Epithelial cell of esophagus (primary cell): ENCODE measurements around the gene SCD.
A peak's percentile ranks its signal among the peaks of the same experiment; 100 is the strongest.

Experiments
- DNase-seq: peaks from one replicate; pipeline ENCODE4 v3.0.0; 2010; ENCODE audit warnings: low read depth
- H3K4me3 ChIP-seq: 2 replicates; pipeline ENCODE4 v1.5.1; 2011; ENCODE audit warnings: mild to moderate bottlenecking, low read length, control low read depth
- TF ChIP-seq, protein P1 (sequence below): IDR thresholded peaks from 2 replicates; pipeline ENCODE4 v1.5.1; 2011; ENCODE audit warnings: low read depth, mild to moderate bottlenecking, low read length, control low read depth, inconsistent platforms; ENCODE audit not compliant: insufficient read depth; ENCODE audit errors: missing control alignments

Gene SCD

DNA sequence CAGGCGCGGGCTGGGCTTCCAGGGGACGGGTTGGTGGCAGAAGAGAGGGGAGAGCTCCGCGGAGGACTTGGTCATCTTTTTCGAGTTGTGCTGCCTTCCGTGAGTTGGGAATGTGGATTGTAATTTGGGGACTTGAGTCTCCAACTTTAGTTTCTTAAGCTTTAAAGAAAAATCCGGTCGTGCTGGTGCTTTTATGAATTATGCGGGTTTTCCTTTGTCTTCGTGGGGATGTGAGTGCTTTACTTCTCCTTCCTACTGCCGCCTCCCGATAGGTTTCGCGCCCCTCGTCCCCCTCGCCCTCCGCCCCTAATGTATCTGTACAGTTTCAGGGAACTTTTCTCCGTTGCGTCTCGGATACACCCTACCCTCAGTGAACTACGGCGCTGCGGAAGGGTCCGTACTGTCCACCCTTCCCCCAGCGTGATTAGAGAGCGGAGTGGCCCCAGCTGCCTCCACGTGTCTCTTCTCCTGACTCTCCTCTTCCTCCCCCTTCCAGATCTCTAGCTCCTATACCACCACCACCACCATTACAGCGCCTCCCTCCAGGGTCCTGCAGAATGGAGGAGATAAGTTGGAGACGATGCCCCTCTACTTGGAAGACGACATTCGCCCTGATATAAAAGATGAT is 649 bp downstream of the SCD start:
- TF ChIP-seq, protein P1, sequence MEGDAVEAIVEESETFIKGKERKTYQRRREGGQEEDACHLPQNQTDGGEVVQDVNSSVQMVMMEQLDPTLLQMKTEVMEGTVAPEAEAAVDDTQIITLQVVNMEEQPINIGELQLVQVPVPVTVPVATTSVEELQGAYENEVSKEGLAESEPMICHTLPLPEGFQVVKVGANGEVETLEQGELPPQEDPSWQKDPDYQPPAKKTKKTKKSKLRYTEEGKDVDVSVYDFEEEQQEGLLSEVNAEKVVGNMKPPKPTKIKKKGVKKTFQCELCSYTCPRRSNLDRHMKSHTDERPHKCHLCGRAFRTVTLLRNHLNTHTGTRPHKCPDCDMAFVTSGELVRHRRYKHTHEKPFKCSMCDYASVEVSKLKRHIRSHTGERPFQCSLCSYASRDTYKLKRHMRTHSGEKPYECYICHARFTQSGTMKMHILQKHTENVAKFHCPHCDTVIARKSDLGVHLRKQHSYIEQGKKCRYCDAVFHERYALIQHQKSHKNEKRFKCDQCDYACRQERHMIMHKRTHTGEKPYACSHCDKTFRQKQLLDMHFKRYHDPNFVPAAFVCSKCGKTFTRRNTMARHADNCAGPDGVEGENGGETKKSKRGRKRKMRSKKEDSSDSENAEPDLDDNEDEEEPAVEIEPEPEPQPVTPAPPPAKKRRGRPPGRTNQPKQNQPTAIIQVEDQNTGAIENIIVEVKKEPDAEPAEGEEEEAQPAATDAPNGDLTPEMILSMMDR: no peak
- H3K4me3 ChIP-seq: peak overlapping the region; percentile 91
- no peak for DNase-seq

DNA sequence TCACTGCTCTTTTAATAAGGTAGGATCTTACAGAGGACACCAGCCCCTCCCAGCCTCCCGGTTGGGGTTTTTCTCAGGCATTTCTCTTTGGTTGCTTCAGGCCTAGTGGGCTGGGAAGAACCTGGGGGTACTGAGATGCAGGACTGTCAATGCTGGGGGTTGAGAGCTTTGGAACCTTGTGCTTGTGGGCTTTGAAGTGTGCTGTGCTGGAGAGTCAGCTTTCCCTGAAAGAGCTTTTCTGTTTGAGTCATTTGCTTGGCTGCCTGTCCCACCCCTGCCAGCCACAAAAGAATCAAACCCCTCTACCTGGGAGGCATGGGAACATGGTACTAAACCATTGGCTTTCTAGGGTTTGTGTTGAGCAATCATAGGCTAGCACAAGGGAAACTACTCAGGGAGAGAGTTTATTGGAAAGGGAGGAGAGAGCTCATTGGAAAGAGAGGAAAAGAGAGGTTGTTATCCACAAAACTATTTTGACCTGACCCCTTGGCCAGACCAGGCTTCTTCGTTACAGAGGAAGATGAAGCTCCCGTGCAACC is 1.4 kb downstream of the SCD start:
- DNase-seq: peak; percentile 30
- peak overlapping the region; percentile 91 for H3K4me3 ChIP-seq
- TF ChIP-seq, protein P1: no peak

DNA sequence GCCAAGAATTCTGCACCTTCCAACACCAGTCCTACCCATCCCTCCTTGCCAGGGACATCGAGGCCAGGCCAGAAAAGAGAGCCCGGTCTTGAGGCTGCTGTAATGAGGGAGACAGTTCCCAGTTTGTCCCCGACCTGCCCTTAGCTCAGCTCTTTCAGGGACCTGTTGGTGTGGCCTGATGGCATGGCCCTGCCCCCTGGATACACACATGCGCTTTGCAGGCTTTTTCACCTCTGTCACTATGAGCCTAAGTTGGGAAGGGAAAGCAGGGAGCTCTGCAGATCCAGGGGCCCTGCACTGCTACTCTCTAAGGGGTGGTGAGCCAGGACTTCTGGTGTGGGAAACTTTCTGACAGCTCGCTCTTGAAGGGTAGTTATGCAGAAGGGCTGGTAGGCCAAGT is 2.1 kb downstream of the SCD start:
- DNase-seq: no peak
- TF ChIP-seq, protein P1: no peak
- H3K4me3 ChIP-seq: peak overlapping the region; percentile 91

DNA sequence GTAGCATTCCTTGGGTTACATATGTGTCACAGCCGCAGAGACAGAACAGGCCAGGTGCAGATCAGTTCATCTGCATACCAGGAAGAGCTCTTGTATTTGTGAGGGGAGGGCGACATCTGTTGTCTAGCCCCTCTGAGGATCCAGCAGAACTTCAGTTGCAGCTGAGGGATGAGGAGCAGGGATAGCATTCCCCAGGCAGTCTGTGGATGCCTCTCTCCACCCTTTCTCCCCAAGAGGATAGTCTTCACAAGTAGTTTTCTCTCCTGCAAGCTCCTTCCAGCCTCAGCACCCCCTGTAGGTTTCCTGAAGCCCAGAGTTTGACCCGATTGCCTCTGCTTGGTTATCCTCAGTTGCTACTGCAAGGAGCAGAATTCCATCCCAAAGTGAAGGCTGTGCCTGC is 2.6 kb downstream of the SCD start:
- TF ChIP-seq, protein P1: no peak
- no peak for DNase-seq
- H3K4me3 ChIP-seq: peak overlapping the region; percentile 91

DNA sequence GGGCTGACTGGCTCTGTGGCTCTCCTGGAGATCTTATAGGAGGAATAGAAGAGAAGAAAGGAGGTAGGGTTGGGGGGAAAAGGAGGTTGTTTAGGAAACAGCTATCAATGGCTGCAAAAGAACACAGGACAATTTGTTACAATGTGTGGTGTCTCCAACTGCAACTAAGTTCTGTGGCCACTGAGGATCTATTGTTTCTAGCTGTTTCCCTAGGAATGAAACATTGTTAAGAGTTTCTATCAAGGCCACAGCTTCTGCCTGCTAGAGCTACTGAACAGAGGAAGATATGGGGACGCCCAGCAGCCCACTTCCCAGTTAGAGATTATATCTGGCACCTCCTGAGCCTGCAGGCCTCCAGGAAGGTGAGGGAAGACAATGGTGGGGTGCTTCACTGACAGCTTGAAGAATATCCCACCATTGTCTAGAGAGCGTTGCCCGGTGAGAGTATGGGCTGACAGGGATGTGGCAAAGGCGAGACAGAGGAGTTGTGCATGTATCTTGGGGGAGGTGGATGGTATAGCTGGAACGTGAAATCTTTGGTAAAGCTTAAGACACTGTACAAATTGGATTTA is 4.0 kb downstream of the SCD start:
- H3K4me3 ChIP-seq: peak overlapping the region; percentile 91
- TF ChIP-seq, protein P1: no peak
- DNase-seq: no peak

DNA sequence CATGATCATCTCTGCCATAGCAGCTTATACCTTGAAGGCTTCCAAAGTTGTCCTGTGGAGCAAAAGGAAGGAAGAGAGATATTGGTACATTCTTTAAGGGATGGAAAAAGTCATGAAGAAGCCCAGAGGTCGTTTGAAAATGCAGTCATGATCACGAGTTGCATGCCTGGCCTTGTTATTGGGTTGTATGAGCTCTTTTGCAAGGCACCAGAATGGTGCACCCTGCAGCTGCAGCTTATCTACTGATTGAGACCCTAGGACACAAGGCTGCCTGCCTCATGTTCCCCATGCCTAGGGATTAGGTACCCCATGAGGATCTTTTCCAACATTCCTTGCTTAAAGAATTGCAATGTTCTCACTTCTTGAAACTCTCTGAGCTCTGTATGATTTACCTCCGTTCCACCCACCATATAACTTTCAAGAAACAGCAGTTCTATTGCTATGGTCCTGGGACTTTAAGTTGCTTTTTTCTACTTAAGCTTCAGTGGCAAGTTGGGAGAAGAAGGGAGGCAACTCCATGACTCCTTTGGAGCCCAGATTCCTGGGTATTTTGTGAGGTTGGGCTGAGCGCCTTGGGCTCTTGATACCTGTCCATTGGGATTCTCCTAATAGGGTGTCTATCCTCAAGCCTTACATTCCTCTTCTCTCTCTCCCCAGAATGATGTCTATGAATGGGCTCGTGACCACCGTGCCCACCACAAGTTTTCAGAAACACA is 6.9 kb downstream of the SCD start:
- DNase-seq: no peak
- TF ChIP-seq, protein P1: no peak

More for the DNA sequence above, 6.9 kb downstream of the SCD start:
- H3K4me3 ChIP-seq: no peak overlapping the region
